Measurements from ENCODE around the gene REXO4.
"Not testable (repeated sequence)": the region's sequence is repeated elsewhere in the genome, so short reads cannot be mapped to it uniquely, and the experiment has no call there.

The REXO4 gene

DNA sequence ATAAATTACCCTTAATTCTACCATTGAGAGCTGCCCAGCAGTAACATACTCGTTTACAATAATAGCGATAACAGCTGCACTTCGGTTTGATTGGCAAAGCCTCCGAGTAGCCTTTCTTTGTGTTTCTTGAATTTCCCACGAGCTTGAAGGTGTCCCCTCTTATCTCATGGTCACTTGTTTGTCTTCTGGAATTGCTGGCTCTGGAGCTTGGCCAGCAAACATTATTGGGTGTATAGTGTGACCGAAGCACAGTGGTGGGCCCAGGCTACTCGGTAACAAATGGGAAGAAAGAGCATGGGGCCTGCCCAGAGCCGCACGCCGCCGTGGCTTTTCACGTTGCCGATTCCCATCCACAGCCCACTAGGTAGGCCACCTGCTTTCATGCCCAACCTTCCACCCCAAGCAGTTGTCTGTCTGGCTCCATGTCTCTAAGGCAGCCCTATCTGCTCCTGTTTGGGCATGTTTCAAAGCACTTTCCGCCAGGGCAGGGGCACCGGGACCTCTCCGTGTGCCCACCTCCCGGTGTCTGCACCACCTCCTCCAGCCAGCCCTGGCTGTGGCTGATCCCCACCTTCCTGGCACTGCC is 33.0 kb downstream of the REXO4 start:
- no peak for DNase-seq

DNA sequence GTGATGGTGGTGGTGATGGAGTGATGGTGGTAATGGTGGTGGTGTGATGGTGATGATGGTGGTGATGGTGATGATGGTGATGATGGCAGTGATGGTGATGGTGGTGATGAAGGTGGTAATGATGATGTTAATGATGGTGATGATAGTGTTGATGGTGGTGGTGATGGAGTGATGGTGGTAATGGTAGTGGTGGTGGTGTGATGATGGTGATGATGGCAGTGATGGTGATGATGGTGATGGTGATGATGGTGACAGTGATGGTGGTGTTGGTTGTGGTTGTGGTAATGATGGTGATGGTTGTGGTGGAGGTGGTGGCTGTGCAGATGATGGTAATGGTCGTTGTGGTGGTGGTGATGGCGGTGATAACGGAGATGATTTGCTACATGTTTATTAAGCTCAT is 34.4 kb downstream of the REXO4 start:
- no peak for DNase-seq

DNA sequence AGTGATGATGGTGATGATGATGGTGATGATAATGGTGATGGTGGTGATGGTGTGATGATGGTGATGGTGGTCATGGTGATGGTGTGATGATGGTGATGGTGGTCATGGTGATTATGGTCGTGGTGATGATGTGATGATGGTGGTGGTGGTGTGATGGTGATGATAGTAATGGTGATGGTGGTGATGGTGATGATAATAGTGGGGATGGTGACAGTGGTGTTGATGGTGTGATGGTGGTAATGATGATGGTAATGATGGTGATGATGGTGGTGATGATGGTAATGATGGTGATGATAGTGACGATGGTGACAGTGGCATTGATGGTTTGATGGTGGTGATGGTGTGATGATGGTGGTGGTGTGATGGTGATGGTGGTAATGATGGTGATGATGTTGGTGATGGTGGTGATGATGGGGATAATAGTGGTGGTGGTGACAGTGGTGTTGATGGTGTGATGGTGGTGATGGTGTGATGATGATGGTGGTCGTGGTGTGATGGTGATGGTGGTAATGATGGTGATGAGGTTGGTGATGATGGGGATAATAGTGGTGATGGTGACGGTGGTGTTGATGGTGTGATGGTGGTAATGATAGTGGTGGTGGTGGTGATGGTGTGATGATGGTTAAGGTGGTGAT is 35.2 kb downstream of the REXO4 start:
- DNase-seq: no peak

GRCh38 chr9:133380734-133381133 is 37.1 kb downstream of the REXO4 start:
- DNase-seq: no peak

DNA sequence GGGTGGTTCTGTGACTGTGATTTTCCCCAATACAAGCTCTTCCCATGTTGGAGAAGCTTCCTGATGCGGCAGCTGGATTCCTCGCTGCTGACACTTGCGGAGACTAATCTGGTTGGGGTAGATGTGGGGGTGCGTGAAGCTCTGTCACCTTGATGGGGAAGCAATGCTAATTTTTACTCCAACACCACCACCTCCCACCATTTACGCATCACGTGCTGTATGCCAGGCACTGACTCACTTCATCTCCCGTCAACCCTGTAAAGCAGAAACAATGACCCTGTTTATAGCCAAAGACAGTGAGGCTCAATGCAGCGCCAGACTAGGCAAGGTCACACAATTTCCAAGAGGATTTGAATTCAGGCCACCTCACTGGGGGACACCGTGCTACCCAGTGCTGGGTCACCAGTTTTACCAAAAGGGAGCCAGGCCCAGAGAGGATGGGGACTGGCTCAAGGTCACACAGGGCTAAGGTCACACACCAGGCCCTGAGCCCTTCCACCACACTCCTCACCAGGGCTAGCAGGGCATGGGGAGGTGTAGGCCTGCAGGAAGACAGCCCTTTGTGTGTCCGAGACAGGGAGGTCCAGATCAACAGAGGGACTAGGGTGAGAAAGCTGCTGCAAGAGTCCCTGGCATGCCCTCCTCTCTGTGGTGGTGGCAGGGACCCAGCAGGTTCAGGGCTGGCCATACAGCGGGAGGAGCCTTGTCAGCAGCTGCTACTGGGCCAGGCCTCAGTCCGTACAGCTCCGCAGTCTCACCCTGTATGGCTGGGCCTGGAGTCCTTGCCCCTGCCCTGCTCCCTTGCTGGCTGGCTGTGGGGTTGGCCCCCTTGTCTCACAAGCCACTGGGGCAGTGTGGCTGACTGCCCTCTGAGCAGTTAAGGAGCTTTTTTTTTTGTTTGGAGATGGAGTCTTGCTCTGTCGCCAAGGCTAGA is 38.4 kb downstream of the REXO4 start:
- no peak for DNase-seq

DNA sequence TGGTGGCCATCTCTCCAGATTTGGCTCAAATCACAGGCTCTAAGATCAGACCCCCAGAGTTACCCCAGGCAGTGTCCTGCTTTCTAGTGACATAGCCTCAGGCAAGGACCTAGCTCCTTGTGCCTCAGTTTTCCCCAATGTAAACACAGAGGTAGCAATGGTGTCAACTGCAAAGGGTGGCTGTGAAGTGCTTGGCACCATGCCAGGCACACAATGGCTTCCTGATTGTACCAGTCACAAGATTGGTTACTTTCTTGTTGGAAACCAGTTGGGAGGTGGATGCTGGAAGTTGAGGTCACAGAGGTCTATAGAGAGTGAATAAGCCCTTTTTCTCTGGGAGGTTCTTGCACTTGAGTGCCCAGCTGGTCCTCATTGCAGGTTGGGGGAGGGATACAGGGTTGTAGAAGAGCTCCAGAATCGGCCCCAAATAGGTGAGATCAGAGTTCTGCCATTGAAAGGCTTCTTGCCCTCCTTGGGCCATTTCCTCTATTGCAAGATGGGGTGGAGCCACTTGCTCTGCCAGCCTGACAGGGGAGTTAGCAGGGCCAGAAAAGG is 39.3 kb downstream of the REXO4 start:
- DNase-seq: no peak

DNA sequence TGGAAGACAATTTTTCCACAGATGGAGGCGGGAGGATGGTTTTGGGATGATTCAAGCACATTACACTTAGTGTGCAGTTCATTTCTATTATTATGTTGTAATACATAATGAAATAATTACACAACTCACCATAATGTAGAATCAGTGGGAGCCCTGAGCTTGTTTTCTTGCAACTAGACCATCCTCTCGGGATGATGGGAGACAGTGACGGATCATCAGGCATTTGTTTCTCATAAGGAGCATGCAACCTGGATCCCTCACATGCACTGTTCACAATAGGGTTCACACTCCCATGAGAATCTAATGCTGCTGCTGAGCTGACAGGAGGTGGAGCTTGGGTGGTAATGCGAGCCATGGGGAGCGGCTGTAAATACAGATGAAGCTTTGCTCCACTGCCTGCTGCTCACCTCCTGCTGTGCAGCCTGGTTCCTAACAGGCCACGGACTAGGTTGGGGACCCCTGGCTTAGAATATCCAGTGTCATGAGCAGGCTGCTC is 40.0 kb downstream of the REXO4 start:
- no peak for DNase-seq

DNA sequence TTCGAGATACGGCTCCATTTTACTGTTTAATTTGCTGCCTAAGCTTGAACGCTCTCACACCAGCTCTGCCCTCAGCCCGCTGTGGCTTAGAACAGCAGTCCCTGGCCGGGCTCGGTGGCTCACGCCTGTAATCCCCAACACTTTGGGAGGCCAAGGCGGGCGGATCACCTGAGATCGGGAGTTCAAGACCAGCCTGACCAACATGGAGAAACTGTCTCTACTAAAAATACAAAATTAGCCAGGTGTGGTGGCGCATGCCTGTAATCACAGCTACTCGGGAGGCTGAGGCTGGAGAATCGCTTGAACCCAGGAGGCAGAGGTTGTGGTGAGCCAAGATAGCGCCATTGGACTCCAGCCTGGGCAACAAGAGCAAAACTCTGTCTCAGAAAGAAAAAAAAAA is 40.5 kb downstream of the REXO4 start:
- not testable (repeated sequence) for DNase-seq

DNA sequence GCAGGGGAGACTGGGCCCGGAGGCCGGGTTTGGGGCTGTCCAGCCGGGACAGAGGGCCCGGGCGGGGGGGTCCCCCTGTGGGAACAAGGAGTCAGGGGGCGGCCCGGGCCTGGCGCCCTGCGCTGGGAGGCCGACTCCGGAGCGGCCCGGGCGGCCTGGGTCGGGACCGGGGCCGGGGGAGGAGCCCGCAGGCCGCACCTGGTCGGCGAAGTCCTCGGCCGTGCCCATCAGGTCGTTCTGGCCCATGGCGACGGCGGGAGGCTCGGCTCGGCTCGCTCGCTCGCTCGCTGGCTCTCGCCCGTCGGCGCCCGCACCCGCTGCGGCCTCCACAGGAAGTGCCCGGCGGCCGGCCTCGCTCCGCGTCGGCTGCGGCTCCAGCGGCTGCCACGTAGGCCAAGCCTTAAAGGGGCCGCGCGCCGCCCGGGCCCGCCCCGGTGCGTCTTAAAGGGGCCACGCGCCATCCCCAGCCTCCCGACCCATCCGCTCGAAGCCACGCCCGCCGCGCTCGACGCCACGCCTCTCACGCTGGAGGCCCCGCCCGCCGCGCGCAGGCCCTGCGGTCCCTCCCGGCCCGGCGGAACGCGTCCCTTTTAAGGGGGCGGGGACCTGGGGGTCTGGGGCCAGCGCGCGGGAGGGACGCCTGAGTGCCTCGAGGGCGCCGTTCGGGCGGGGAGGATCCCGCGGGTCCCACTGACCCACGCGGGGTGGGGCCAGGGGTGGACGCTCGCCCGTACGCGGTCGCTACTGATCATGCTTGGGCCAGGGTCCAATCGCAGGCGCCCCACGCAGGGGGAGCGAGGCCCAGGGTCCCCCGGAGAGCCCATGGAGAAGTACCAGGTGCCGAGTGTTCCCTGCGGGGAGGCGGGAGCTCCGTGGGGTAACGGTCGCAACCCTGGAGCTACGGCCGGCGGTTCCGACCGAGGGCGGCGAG is 41.8 kb downstream of the REXO4 start, which contains the start of the genes STKLD1 and SURF4:
Gene STKLD1, plus strand, starts transcription at position 643 of the 931 bp plus-strand sequence. Its CDS starts 108 bp downstream, at position 751.
Gene SURF4, minus strand, starts transcription at position 337 of the 931 bp plus-strand sequence. Its CDS starts 91 bp downstream, at position 246.
- peak; percentile 83 for DNase-seq

GRCh38 chr9:133375116-133375723 is 42.6 kb downstream of the REXO4 start:
- DNase-seq: peak; percentile 7

DNA sequence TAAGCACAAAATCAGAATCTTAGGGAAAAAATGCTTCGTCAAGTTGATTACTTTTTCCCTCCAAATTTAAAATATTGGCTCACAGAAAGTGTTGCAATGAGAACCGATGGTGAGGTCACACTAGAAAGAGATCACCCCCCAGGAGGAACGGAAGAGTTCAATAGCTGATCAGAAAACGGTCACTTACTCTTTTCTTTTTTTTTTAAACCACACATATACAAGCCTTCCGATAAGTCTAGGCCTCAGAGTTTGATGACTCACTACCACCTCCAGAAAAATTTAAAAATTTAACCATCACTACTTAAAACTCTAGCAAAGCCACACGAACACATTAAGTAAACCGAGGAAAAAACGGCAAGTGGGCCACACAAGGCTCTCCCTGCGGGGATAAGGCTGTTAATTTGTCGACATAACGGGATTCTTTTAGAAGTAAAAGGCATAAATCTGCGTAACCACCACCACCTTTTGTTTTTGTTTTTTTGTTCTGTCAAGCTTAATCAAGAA is 43.1 kb downstream of the REXO4 start:
- DNase-seq: peak; percentile 7

DNA sequence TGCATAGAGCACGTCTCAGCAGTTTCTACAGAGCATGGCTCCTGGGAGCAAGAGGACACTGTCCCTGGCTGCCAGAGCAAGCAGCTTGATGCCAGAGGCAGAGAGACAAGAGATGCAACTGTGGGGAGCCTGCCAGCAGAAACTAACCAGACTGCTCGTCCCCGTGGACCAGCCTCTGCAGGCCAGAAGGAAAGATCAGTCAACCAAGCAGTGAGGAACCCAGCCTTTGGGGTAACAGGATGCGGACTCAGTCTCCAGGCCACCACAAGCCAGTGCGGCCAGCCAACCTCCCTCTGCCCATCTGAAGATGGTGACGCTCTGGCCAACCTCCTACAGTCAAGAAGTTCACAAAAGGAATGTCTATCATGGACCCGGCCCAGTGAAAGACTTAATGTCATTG is 45.7 kb downstream of the REXO4 start:
- DNase-seq: no peak

- no peak for DNase-seq
Measured at GRCh38 chr9:133371261-133371711, 46.5 kb downstream of the REXO4 start.

DNA sequence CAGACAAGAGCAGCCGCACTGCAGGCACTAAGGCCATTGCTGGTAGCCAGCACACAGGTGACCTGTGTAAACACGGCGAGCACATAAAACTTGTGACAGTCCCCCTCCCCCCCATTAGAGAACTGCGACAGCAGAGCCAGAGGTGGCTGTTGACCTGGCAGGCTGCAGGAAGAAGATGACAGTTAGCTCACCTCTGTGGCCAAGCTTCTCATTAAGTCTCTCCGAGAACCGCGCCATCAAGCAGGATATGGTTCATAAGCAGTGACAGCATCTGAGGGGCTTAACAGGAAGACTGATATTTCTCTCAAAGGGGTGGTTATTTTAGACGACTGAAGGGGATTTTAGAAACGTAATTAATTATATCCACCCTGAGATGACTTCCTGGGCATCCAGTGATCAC is 47.1 kb downstream of the REXO4 start:
- no peak for DNase-seq

GRCh38 chr9:133369933-133370332 is 47.9 kb downstream of the REXO4 start:
- DNase-seq: no peak

- DNase-seq: no peak
Measured at GRCh38 chr9:133369422-133369821, 48.4 kb downstream of the REXO4 start.

DNA sequence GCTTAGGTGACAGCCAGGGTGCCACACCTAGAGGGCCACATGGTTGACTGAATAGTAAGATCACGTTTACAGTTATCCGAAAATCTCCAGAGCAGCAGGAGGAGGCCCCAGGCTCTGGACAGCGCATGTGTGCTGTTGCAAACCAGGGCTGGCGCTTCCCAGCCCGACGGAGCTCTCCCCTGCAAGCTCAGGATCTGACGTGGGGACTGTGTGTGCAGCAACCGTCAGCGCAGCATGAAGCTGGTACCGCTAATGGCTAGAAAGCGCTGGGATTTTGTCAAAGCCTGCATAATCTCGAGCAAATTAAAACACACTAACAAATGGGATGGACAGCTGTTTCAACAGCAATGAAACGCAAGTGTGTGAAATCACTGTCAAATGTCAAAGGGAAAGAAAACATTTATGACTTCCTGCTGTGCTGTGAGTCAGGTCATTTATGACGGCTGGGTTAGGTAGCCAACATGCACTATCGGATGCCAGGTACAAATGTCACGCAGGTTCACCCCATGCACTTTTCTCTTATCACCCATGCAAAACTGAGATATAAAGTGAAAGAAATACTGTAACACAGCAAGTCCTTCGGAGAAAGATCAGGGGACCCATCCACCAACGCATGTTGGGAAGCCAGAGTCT is 49.4 kb downstream of the REXO4 start:
- no peak for DNase-seq

DNA sequence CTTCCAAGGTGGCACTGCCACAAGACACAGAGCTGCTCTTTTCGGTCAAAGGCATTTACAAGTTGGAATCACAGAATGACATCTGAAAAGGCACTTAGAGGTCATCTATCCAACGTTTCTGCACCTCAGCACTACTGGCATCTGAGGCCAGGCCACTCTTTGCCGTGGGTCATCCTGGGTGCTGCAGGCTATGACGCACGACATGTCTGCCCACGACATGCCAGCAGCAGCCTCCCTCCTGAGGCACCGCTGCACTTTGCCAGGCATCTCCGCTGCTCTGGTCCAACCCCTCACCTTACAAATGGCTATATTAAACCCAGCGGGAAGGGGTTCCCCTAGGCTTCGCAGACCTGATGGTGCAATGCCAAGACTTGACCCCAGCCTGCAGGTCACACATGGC is 50.0 kb downstream of the REXO4 start:
- DNase-seq: no peak

- no peak for DNase-seq
Measured at GRCh38 chr9:133367221-133367620, 50.6 kb downstream of the REXO4 start.

GRCh38 chr9:133366435-133366834 is 51.4 kb downstream of the REXO4 start:
- no peak for DNase-seq
